ENCODE measurements around the gene EXOC2.

- TF ChIP-seq CTCF (IDR thresholded peaks at IDR 0.05) (no peak), EZH2phosphoT487 (IDR thresholded peaks at IDR 0.05) (no peak), EZH2 (IDR thresholded peaks at IDR 0.05) (no peak)
Observed at GRCh38 chr6:439641-440167, 253.2 kb downstream of the EXOC2 start.
